ENCODE measurements around the gene LMAN2L.
A peak's percentile ranks its signal among the peaks of the same experiment; 100 is the strongest.

The LMAN2L gene, protein sequence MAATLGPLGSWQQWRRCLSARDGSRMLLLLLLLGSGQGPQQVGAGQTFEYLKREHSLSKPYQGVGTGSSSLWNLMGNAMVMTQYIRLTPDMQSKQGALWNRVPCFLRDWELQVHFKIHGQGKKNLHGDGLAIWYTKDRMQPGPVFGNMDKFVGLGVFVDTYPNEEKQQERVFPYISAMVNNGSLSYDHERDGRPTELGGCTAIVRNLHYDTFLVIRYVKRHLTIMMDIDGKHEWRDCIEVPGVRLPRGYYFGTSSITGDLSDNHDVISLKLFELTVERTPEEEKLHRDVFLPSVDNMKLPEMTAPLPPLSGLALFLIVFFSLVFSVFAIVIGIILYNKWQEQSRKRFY

DNA sequence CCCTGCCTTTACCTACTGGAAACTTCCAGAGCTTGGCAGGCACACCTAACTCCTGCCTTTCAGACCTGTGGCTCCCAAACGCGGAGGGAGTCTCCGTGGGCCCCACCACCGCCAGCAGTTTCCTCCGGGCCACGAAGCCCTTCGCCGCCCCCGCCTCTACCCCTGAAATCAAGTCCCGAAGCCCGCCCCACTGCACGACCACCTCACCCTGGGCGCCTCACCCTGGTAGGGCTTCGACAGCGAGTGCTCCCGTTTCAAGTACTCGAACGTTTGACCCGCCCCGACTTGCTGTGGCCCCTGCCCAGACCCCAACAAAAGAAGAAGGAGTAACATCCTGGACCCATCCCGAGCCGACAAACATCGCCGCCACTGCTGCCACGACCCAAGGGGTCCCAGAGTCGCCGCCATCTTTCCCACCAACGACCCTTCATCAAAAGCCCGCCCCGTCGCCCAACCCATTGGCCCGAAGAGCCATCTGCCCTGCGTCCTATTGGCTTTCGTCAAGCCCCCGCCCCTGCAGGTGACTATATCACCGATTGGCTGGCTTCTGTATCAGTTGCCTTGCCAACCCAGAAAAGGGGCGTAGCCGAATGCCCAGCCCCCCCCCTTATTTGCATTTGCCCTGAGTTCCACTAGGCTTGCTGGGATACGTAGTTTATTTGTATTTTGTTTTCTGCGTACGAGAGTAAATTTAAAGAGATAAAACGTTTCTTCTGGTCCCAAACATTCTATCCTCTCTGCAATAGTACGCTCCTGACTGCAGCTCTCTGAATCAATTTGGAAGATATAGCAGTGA lies at the start of gene LMAN2L:
LMAN2L (minus strand) TSS at position 432 of the 796 bp plus-strand sequence; CDS start at position 408, 24 bp downstream.
- ATAC-seq: peak; percentile 100

DNA sequence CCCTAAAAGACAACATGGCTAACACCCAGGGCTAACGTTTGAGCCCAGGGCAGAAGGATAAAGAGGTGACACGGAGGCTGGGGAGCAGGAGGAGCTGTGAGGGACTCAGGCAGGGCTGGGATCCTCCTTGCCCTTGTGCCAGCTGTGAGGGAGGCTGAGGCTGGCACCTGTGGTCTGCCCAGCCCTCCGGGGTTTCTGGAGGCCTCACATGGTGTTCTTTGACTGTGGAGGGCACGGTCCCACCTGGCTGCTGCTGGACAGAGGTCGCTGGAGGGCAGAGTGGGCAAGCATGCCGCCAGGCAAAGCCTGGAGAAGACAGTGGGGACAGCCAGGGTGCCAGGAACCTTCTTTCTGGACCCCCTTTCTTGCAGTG lies 49.4 kb upstream of the LMAN2L start:
- no peak for ATAC-seq

DNA sequence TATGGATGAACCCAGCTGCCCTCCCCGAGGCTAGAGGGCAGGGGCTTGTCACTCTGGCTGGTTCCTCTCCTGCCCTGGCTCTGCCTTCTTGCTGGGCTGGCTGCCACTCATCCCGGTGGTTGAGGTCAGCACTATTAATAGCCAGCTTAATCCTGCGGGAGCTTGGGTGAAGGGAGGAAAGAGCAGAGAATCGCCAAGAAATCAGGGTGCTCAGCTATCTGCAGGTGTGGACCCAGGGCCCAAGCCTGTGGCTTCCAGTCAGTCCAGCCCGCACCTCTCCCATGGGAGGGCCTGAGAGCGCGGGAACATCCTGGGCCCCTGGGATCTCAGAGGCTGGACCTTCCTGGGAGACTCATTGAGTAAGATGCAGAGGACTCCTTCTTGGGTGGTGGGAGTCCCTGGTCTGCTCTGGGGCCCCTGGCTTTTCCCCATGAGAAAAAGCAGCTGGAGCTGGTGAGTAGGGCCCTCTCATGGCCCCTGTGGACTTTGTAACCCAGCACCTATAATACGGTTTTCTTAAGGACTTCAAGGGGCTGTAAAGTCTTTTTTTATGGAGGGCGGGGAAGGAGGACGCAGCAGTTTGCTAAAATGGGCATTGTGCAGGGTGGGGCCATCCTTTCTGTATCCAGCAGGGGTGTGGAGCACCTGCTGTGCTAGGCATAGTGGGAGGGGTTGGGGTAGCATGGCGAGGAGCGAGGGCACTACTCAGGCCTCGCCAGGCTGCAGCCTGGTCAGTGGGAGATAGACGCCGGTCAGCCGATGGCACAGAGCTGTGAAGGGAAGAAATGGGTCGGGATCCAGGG lies 48.8 kb upstream of the LMAN2L start:
- ATAC-seq: no peak

DNA sequence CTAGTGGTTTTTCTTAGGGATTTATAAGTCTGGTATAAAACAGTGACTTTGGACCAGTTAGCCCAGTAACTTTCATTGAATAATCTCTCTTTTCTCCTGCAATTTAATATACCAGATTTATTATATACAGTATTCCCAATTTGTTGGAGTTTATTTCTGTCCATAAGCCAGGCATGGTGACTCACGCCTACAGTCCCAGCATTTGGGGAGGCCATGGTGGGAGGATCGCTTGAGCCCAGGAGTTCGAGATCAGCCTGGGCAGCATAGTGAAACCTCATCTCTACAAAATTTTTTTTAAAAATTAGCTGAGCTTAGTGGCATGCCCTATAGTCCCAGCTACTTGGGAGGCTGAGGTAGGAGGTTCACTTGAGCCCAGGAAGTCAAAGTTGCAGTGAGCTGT lies 47.5 kb upstream of the LMAN2L start:
- ATAC-seq: no peak

DNA sequence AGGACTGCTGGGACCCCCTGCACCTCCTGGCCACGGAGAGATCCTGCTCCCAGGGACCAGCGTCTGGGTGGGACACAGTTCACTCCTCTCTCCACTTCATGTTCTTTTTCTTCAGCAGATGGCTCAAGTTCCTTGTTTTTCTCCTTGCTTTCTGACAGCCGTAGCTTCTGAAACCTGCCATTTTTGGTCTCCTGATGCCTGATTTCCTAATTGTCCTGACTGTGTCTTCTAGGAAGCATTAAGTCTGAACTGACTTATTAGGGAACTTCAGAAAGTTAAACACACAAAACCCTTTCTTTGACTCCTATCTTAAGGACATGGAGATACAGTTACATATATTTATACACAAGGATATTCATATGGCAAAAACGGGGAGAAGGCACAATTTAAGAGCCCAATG lies 43.5 kb upstream of the LMAN2L start:
- ATAC-seq: no peak

DNA sequence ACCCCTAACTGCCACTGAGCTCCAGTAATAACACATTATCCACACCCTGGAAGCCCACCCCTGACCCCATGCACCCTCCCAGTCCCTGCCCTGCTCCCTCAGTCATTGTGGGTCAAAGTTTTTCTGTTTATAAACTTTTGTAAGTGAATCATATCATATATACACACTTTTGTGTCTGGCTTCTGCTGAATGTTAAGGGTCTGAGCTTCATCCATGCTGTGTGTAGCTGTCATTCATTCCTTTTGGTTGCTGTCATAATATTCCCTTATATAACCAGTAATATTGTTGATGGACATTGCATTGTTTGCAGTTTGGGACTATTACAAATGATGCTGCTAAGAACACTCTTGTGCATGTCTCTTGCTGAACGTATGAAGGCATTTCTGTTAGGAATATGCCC lies 35.3 kb upstream of the LMAN2L start:
- ATAC-seq: no peak

DNA sequence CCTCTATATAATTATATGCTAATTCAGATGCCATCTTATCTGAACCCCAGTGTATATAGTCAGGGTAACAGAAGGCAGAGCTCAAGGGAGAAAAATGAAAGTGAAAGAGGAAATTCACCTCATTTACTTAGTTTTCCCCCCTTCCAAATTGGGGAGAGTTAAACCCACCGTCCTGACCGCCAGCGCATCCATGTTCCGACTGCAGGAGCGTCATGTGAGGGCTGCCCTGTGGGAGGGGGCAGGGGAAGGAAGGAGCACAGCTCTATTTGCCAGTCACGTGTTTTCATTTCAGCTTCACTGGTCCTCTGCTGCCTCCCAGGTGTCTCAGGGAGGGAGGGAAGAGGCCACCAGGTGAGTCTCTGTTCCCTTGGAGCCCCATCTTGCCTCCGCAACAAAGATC lies 34.1 kb upstream of the LMAN2L start:
- peak; percentile 37 to 43 for ATAC-seq

DNA sequence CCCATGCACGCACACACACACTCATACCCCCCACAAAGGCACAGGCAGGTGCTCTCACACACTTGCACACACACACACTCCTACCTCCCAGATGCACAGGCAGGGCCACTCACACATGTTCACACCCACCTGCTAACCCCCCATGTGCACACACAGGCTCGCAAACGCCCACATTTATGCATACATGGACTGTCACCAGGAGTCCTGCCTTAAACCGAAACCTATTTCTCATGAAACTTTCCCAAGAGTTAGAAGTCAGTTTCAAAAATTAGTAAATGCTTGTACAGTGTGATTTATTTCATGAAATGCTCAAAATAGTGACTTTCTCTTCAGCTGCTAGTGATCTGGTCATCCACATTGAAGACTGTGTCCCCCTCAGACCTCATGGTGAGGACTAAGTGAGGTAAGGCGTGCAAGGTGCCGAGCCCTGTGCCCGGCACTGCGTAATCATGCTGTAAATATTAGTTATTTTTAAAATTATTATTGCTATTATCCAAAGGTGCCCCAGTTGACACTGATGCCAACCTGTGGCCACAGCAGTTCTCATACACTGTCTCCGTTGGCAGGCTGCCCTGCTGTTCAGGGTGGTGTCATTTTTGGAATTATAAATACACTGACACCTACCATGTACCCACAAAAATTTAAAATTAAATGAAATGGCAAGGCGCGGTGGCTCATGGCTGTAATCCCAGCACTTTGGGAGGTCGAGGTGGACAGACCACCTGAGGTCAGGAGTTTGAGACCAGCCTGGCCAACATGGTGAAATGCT lies 33.2 kb upstream of the LMAN2L start:
- ATAC-seq: peak; percentile 72 to 77

DNA sequence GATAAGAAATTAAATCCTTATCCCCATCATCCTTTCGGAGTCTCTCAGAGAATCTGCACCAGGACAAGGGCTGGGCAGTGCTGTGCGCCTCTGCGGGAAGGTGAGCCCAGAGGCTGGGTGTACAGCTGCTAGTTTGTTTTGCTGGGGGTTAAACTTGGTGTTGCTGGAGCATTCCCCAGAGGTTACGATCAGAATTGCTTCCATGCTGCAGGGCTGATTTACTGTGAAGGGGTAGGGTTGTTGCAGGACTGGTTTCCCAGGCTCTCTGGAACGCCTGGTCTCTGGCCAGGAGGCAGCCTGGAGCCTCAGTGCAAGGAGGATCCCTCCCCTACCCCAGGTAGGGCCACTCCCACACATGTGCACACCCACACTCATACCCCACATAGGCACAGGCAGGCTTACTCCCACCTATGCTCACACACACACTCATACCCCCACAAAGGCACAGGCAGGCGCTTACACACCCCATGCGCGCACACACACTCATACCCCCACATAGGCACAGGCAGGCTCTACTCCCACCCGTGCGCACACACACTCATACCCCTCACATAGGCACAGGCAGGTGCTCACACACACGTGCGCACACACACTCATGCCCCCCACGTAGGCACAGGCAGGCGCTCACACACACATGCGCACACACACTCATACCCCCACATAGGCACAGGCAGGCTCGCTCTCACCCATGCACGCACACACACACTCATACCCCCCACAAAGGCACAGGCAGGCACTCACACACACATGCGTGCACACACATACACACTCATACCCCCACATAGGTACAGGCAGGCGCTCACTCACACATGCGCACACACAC lies 32.1 kb upstream of the LMAN2L start:
- no peak for ATAC-seq

DNA sequence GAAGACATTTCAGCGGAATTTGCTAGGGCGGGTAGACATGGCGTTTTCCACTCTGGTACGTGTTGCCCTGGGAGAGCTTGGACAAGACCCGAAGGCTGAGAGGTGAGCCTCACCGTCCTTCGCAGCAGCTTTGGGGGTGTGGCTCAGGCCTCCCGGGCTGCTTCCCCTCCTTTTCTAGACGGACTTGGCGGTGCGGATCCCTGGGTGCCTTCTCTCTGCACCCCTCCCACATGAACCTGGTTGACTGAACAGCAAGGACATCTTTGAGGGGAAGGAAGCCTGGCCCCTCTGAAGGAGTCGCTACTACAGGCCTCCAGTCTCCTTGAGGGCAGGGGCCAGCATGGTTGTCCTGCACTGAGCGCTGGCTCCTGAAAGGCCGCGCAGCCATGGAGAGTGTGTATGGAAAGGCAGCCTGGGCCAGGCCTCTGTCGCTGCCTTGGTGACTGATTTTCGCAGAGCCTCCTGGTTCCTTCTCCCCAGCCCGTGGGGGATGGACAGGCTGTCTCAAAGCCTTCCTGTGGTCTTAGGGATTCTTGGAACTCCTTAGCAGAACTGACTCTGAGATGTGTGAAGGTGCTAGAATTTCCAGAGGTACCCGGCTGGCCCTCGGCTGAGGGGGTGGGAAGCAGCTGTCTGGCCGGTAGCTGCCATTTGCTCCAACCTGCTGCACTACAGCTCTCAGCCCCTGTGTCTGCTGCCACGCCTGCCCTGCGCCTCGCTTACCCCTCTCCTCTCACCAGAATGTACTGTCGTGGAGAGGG lies 30.8 kb upstream of the LMAN2L start:
- no peak for ATAC-seq

DNA sequence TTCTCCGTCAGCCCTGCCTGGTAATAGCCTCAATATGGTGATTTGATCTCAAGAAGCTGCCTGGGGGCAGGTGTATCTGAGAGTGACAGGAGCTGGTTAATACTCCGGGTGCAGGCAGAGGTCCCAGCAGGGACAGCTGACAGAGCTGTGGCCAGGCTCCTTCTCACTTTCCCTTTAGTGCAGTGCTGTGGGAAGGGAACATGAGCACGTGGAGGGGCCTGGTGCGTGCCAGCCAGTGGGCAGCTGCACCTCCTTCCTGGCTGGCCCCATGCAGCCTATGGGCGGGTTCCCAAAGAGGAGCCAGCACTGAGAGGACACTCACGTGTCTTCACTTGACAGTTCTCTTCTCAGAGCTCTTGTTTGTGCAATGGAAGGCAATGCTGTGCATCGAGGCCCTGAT lies 29.9 kb upstream of the LMAN2L start:
- no peak for ATAC-seq

DNA sequence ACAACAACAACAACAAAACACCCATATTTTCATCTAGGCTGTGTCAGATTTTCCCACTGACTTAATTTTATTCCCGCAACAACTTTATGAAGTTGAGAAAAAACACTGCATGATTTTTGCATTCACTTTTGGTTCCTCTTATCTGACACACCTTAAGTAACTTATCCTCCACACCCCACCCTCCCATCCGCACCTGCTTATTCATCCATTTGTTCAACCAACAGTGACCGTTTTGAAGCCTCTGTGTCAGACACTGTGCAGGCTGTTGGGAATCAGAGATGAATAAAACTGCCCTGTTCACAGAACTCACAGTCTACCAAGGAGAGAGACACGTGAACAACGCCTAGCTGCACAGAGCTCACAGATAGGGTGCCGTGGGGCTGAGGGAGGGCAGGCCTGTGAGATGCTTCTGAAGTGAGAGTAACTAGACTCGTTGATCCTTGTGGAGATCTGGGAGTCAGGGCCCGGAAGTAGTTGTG lies 28.3 kb upstream of the LMAN2L start:
- no peak for ATAC-seq

DNA sequence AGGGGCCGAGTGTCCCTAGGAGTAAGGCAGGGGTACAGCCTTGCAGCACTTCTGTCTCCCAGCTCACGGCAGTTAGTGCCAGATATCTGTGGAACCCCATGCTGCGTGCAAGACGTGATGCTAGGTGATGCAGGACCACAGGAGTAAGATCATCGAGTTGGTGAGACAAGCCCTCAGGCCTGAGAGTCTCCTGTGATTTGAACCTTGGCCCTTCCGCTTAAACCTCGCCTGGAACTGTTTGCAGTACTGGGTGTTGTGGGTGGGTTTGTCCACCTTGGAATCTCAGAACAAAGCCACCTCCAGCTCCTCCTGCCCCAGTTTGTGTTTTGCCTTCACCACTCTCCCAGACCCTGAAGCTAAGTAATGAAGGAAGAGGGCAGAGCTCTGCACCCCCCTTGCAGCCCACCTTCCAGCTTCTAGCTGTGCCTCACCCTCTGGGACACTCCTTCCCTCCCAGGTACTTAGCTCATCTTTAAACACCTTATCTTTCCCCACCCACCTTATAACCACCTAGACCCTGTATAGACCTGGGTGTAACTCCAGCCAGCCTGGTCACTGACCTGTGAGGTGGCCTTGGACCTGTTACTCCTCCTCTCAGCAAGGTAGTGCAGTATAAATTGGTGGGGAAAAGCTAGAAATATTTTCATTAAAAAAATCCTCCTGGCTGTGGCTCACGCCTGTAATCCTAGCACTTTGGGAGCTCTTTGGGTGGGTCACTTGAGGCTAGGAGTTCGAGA lies 27.4 kb upstream of the LMAN2L start:
- ATAC-seq: no peak

DNA sequence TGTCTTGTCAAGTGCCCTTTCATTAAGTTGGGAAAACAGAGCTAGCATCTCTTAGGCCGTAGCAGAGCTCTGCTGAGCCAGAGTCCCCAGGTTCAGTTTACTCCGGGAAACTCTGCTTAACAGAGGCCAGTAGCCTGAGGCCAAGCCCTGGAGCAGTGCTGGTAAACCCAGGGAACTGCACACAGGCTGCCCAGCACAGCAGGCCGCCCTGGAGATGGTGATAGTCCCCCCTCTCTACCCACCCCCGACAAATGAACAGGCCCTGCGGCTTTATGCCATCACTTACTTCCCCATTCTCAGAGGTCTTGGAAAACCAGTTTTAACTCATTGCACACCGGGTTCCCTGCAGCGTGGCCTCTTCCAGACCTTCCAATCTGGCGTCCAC lies 24.4 kb upstream of the LMAN2L start:
- no peak for ATAC-seq

DNA sequence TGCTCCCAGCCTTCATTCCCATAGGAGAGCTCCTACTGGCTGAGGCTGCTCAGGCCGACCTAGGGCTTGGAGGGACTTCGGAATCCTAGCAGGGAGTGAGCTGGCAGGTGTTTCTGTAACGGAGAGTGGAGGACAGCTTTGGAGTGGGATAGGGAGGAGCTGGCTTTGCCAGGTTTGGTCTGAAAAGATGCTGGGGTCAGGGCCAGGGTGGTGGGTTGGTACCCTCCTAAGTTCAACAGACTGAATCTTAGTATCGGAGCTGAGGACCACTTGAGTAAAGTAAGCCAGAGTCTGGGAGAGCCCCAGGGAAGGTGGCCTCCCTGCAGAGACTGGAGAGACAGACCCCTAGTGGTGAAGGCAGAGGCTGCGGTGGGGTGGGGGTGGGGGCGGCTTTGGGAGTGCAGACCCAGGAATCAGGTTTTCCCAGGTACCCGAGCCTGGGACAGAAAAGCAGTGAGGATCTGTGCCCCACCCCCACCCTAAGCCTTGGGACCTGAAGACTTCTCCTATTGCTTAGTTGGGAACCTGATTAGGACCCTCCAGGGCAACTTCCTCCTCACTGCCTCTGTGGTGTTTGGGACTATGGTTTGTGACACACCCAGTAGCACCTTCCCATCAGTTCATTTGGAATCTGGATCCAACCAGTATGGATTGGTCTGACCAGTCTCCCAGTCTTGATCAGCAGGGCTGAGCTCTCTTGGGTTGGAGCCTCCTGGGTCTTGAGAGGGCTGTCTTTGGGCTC lies 23.8 kb upstream of the LMAN2L start:
- ATAC-seq: no peak

DNA sequence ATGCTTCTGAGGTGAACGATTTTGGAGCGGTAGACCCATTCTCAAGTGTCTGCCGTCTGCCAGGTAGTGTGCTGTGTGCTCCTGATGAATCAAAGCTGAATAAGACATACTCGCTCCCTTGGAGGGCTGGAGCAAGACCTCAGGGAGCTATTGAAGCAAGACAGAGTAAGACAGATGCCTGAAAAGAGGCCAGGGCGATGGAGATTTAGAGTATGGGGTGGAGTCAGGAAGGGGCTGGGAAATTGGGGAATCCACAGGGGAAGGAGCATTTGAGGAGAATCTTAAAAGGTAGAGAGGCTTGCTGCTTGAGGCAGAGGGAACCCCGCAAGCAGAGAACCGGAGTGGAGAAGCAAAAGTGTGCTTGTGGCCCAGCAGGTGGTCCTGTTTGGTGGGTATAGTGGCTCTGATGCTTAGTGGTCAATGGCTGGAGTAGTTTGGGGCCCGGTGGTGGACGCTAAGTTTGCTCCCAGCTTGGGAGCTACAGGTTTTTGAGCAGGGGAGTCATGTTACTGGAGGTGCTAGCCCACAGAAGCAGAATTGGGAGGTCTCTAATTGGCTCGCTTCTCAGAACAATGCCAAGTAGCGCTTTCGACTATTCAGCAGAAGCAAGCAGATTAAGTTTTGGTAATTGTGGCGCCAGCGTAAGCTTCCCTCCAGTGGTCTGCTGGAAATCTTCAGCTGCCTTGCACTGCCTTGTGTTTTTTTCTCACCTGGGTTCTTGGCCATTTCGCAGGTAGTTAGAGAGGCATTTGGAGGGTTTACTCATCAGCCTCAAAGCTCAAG lies 22.9 kb upstream of the LMAN2L start:
- no peak for ATAC-seq

DNA sequence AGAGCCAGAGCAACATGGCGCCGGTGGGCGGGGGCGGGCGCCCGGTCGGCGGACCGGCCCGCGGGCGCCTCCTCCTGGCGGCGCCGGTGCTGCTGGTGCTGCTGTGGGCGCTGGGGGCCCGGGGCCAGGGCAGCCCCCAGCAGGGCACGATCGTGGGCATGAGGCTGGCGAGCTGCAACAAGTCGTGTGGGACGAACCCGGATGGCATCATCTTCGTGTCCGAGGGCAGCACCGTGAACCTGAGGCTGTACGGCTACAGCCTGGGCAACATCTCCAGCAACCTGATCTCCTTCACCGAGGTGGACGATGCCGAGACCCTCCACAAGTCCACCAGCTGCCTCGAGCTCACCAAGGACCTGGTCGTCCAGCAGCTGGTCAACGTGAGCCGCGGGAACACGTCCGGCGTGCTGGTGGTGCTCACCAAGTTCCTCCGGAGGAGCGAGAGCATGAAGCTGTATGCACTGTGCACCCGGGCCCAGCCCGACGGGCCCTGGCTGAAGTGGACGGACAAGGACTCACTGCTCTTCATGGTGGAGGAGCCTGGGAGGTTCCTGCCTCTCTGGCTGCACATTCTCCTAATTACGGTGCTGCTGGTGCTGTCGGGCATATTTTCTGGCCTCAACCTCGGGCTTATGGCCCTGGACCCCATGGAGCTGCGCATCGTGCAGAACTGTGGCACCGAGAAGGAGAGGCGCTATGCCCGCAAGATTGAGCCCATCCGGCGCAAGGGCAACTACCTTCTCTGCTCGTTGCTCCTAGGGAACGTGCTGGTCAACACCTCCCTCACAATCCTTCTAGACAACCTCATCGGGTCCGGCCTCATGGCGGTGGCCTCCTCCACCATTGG lies 21.3 kb upstream of the LMAN2L start:
- ATAC-seq: peak; percentile 75 to 80

All from activated CD4-positive, CD25-positive, alpha-beta regulatory T cell treated with anti-CD3 and anti-CD28 coated beads, Interleukin-2, amount 50 U/mL, for 24 hours (primary cell).